Anterior cingulate cortex (tissue), 58 donors: ENCODE measurements around the gene STH.

Source experiments
- DNase-seq, 58 donors: peaks; one replicate each; lab custom pipeline; 2025; lab: John Stamatoyannopoulos, UW

The STH gene

GRCh38 chr17:45966606-45967280, 32.3 kb upstream of the STH start:
- no peak for DNase-seq

- DNase-seq = no peak
Measured at GRCh38 chr17:45967378-45967777, 31.7 kb upstream of the STH start.

- DNase-seq = no peak
Measured at GRCh38 chr17:45968732-45969131, 30.3 kb upstream of the STH start.

GRCh38 chr17:45969726-45970125, 29.3 kb upstream of the STH start:
- no peak for DNase-seq

GRCh38 chr17:45970659-45971058, 28.4 kb upstream of the STH start:
- DNase-seq = no peak

- no peak for DNase-seq
Measured at GRCh38 chr17:45971698-45972141, 27.3 kb upstream of the STH start.

- no peak for DNase-seq
Measured at GRCh38 chr17:45972531-45972930, 26.5 kb upstream of the STH start.

GRCh38 chr17:45973099-45973780, 25.8 kb upstream of the STH start:
- DNase-seq = peak in 1 of 58 donors; percentile 25

GRCh38 chr17:45973946-45974859, 24.8 kb upstream of the STH start:
- DNase-seq = no peak

GRCh38 chr17:45974916-45975630, 24.0 kb upstream of the STH start:
- DNase-seq = no peak

- DNase-seq = peak in 4 of 58 donors; percentile 14 to 31 (median 24)
Measured at GRCh38 chr17:45975640-45976295, 23.3 kb upstream of the STH start.

GRCh38 chr17:45976391-45976754, 22.7 kb upstream of the STH start:
- no peak for DNase-seq

- DNase-seq = peak in 4 of 58 donors; percentile 11 to 46 (median 12)
Measured at GRCh38 chr17:45976755-45977505, 22.1 kb upstream of the STH start.

GRCh38 chr17:45977506-45977824, 21.6 kb upstream of the STH start:
- no peak for DNase-seq

GRCh38 chr17:45977976-45978626, 20.9 kb upstream of the STH start:
- DNase-seq = peak in 1 of 58 donors; percentile 28

GRCh38 chr17:45979137-45979536, 19.9 kb upstream of the STH start:
- DNase-seq = no peak

- no peak for DNase-seq
Measured at GRCh38 chr17:45980855-45981254, 18.2 kb upstream of the STH start.

- no peak for DNase-seq
Measured at GRCh38 chr17:45981306-45981705, 17.7 kb upstream of the STH start.
